Measurements from ENCODE around the gene CLSTN2.

CLSTN2 gene

GRCh38 chr3:140185375-140185774 lies 250.4 kb downstream of the CLSTN2 start:
- ChIA-PET CTCF (no interaction called here), POLR2A (no interaction called here)
- no peak for DNase-seq (ENCODE audit: extremely low spot score)
- TF ChIP-seq FOXK2 (IDR thresholded peaks at IDR 0.05) (no peak), SP1 (IDR thresholded peaks at IDR 0.05) (no peak)

GRCh38 chr3:140186421-140186920 lies 251.5 kb downstream of the CLSTN2 start:
- no peak for DNase-seq (ENCODE audit: extremely low spot score)
- ChIA-PET POLR2A (no interaction called here), CTCF (no interaction called here)
- TF ChIP-seq CTBP1 (IDR thresholded peaks at IDR 0.05; ENCODE audit: borderline replicate concordance) (no peak), HDGF (IDR thresholded peaks at IDR 0.05; ENCODE audit: borderline replicate concordance) (no peak), ZNF384 (IDR thresholded peaks at IDR 0.05) (no peak), FOXK2 (IDR thresholded peaks at IDR 0.05) (no peak), L3MBTL2 (conservative IDR thresholded peaks at IDR 0.05) (no peak), BHLHE40 (IDR thresholded peaks at IDR 0.05; ENCODE audit: borderline replicate concordance) (no peak), SP1 (IDR thresholded peaks at IDR 0.05) (no peak), SUZ12 (IDR thresholded peaks at IDR 0.05) (no peak), FOXM1 (IDR thresholded peaks at IDR 0.05; ENCODE audit: borderline replicate concordance) (no peak), NFRKB (IDR thresholded peaks at IDR 0.05) (no peak), PKNOX1 (IDR thresholded peaks at IDR 0.05) (no peak), LEF1 (IDR thresholded peaks at IDR 0.05; ENCODE audit: borderline replicate concordance) (no peak), ELF4 (IDR thresholded peaks at IDR 0.05) (no peak), ARNT (IDR thresholded peaks at IDR 0.05) (no peak), FOXA1 (IDR thresholded peaks at IDR 0.05) (no peak), TARDBP (IDR thresholded peaks at IDR 0.05) (no peak)

- POLR2A ChIA-PET: no interaction called here
- no peak for DNase-seq (ENCODE audit: extremely low spot score)
- CTCF ChIA-PET: no interaction called here
- no peak for TF ChIP-seq BHLHE40 (IDR thresholded peaks at IDR 0.05; ENCODE audit: borderline replicate concordance)
- no peak for TF ChIP-seq HDGF (IDR thresholded peaks at IDR 0.05; ENCODE audit: borderline replicate concordance)
- no peak for TF ChIP-seq PKNOX1 (IDR thresholded peaks at IDR 0.05)
- no peak for TF ChIP-seq SP1 (IDR thresholded peaks at IDR 0.05)
- TF ChIP-seq ZNF384 (IDR thresholded peaks at IDR 0.05): no peak
- no peak for TF ChIP-seq FOXK2 (IDR thresholded peaks at IDR 0.05)
These were observed 252.0 kb downstream of the CLSTN2 start for GRCh38 chr3:140187028-140187427.

GRCh38 chr3:140187656-140188221 lies 252.8 kb downstream of the CLSTN2 start:
- ChIA-PET POLR2A (no interaction called here), CTCF (no interaction called here)
- no peak for DNase-seq (ENCODE audit: extremely low spot score)
- no peak for TF ChIP-seq FOXM1 (IDR thresholded peaks at IDR 0.05; ENCODE audit: borderline replicate concordance)
- TF ChIP-seq ZNF384 (IDR thresholded peaks at IDR 0.05): no peak
- TF ChIP-seq FOXA1 (IDR thresholded peaks at IDR 0.05): no peak
- no peak for TF ChIP-seq LEF1 (IDR thresholded peaks at IDR 0.05; ENCODE audit: borderline replicate concordance)
- TF ChIP-seq ARNT (IDR thresholded peaks at IDR 0.05): no peak
- TF ChIP-seq HDGF (IDR thresholded peaks at IDR 0.05; ENCODE audit: borderline replicate concordance): no peak
- TF ChIP-seq CTBP1 (IDR thresholded peaks at IDR 0.05; ENCODE audit: borderline replicate concordance): no peak

- DNase-seq (ENCODE audit: extremely low spot score): no peak
- TF ChIP-seq ELF4 (IDR thresholded peaks at IDR 0.05) (no peak), BHLHE40 (IDR thresholded peaks at IDR 0.05; ENCODE audit: borderline replicate concordance) (no peak)
- POLR2A ChIA-PET: no interaction called here
- CTCF ChIA-PET: no interaction called here
These were observed 253.3 kb downstream of the CLSTN2 start for GRCh38 chr3:140188285-140188684.

GRCh38 chr3:140189267-140189666 lies 254.3 kb downstream of the CLSTN2 start:
- ChIA-PET CTCF (no interaction called here), POLR2A (no interaction called here)
- no peak for DNase-seq (ENCODE audit: extremely low spot score)
- TF ChIP-seq FOXA1 (IDR thresholded peaks at IDR 0.05) (no peak), ZNF384 (IDR thresholded peaks at IDR 0.05) (no peak), PKNOX1 (IDR thresholded peaks at IDR 0.05) (no peak), TARDBP (IDR thresholded peaks at IDR 0.05) (no peak), FOXK2 (IDR thresholded peaks at IDR 0.05) (no peak), HDGF (IDR thresholded peaks at IDR 0.05; ENCODE audit: borderline replicate concordance) (no peak), ARNT (IDR thresholded peaks at IDR 0.05) (no peak), SUZ12 (IDR thresholded peaks at IDR 0.05) (no peak), L3MBTL2 (conservative IDR thresholded peaks at IDR 0.05) (no peak), ELF4 (IDR thresholded peaks at IDR 0.05) (no peak), SP1 (IDR thresholded peaks at IDR 0.05) (no peak), NFRKB (IDR thresholded peaks at IDR 0.05) (no peak), BHLHE40 (IDR thresholded peaks at IDR 0.05; ENCODE audit: borderline replicate concordance) (no peak), FOXM1 (IDR thresholded peaks at IDR 0.05; ENCODE audit: borderline replicate concordance) (no peak), CTBP1 (IDR thresholded peaks at IDR 0.05; ENCODE audit: borderline replicate concordance) (no peak)

GRCh38 chr3:140189976-140190375 lies 255.0 kb downstream of the CLSTN2 start:
- DNase-seq (ENCODE audit: extremely low spot score): no peak
- ChIA-PET CTCF (no interaction called here), POLR2A (no interaction called here)
- TF ChIP-seq SUZ12 (IDR thresholded peaks at IDR 0.05): no peak
- no peak for TF ChIP-seq CTBP1 (IDR thresholded peaks at IDR 0.05; ENCODE audit: borderline replicate concordance)
- no peak for TF ChIP-seq BHLHE40 (IDR thresholded peaks at IDR 0.05; ENCODE audit: borderline replicate concordance)
- TF ChIP-seq NFRKB (IDR thresholded peaks at IDR 0.05): no peak
- no peak for TF ChIP-seq PKNOX1 (IDR thresholded peaks at IDR 0.05)
- TF ChIP-seq FOXM1 (IDR thresholded peaks at IDR 0.05; ENCODE audit: borderline replicate concordance): no peak
- no peak for TF ChIP-seq ELF4 (IDR thresholded peaks at IDR 0.05)
- no peak for TF ChIP-seq SP1 (IDR thresholded peaks at IDR 0.05)
- TF ChIP-seq HDGF (IDR thresholded peaks at IDR 0.05; ENCODE audit: borderline replicate concordance): no peak
- TF ChIP-seq FOXA1 (IDR thresholded peaks at IDR 0.05): no peak
- no peak for TF ChIP-seq L3MBTL2 (conservative IDR thresholded peaks at IDR 0.05)
- TF ChIP-seq ZNF384 (IDR thresholded peaks at IDR 0.05): no peak
- no peak for TF ChIP-seq TARDBP (IDR thresholded peaks at IDR 0.05)
- no peak for TF ChIP-seq FOXK2 (IDR thresholded peaks at IDR 0.05)
- no peak for TF ChIP-seq LEF1 (IDR thresholded peaks at IDR 0.05; ENCODE audit: borderline replicate concordance)
- TF ChIP-seq ARNT (IDR thresholded peaks at IDR 0.05): no peak

Measured in HEK293T (cell line).